SK-N-SH treated with all-trans-retinoic acid at 6 μM for 48 hours (cell line): ENCODE measurements around the gene PBX4.

Source experiments
- PPARA ChIP-seq: fragments of 250-450 bp; sonication (Bioruptor Pico); IDR thresholded peaks from 2 replicates; pipeline ENCODE4 v1.5.0; 2020; ENCODE audit warnings: mild to moderate bottlenecking, borderline replicate concordance
- TCF4 ChIP-seq: fragments of 250-450 bp; sonication (Bioruptor Pico); IDR thresholded peaks from 2 replicates; pipeline ENCODE4 v1.8.0; 2021; ENCODE audit warnings: mild to moderate bottlenecking, moderate library complexity, borderline replicate concordance
- ZFP3 ChIP-seq: fragments of 250-450 bp; sonication (Bioruptor Pico); IDR thresholded peaks from 2 replicates; pipeline ENCODE4 v1.5.0; 2020; ENCODE audit warnings: mild to moderate bottlenecking, moderate library complexity

DNA sequence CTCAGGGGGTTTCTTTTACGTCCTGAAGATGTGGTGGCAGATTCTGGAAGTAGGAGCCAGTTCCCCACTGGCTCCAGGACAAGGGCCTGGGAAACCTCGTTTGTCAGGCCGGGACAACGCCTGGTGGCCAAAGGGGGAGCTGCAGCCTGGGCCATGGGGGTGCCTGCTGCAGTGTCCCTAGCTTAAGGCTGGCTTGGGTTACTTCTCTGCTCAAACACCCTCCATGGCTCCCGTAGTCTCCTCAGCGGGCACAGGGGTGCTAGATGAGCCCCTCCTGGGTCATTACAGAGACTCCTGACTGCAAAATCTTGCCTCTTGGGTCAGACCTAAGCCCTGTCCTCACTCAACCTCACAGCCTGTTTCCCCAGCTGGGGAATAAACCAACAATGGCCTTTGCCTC, 65.7 kb downstream of the PBX4 start:
- TF ChIP-seq PPARA (no peak), TCF4 (no peak), ZFP3 (no peak)
